Astrocyte (in vitro differentiated cells and primary cell): ENCODE measurements around the gene ARHGAP25. TPM values are rescaled to one million over a fixed set of nuclear protein-coding genes. Genes with fewer than 3 reads are reported as not detected.

ENCODE experiments used
- DNase-seq: peaks from one replicate; pipeline ENCODE4 v3.0.0-alpha.2; 2010; ENCODE audit warnings: low read depth
- FAIRE-seq: peaks from 2 replicates; lab custom pipeline; 2011; peaks lifted over from hg19 to GRCh38; lab: Jason Lieb, UNC
- H2AFZ ChIP-seq: 2 replicates; pipeline ENCODE4 v1.6.0; 2012; ENCODE audit warnings: low read depth, low read length, inconsistent platforms
- H3K27ac ChIP-seq: 2 replicates; pipeline ENCODE4 v1.5.1; 2011; ENCODE audit warnings: low read depth, low read length, inconsistent platforms
- H3K27me3 ChIP-seq: 2 replicates; pipeline ENCODE4 v1.6.0; 2011; ENCODE audit warnings: low read length, inconsistent platforms; ENCODE audit not compliant: insufficient read depth
- H3K36me3 ChIP-seq: 2 replicates; pipeline ENCODE4 v1.5.1; 2011; ENCODE audit warnings: low read length, inconsistent platforms; ENCODE audit not compliant: insufficient read depth
- H3K4me1 ChIP-seq: 2 replicates; pipeline ENCODE4 v1.5.1; 2011; ENCODE audit warnings: low read length, inconsistent platforms; ENCODE audit not compliant: insufficient read depth
- H3K4me2 ChIP-seq: 2 replicates; pipeline ENCODE4 v1.6.0; 2012; ENCODE audit warnings: low read length, inconsistent platforms
- H3K4me3 ChIP-seq: 2 replicates; pipeline ENCODE4 v1.5.1; 2011; ENCODE audit warnings: low read depth, mild to moderate bottlenecking, low read length, inconsistent platforms; ENCODE audit not compliant: insufficient read depth
- H3K79me2 ChIP-seq: 2 replicates; pipeline ENCODE4 v1.6.0; 2012; ENCODE audit warnings: mild to moderate bottlenecking, low read length, inconsistent platforms; ENCODE audit not compliant: insufficient read depth
- H3K9ac ChIP-seq: 2 replicates; pipeline ENCODE4 v1.6.0; 2012; ENCODE audit warnings: mild to moderate bottlenecking, low read length, inconsistent platforms
- H3K9me3 ChIP-seq: 2 replicates; pipeline ENCODE4 v1.5.1; 2012; ENCODE audit warnings: low read depth, mild to moderate bottlenecking, low read length, inconsistent platforms; ENCODE audit not compliant: insufficient read depth
- H4K20me1 ChIP-seq: 2 replicates; pipeline ENCODE4 v1.6.0; 2012; ENCODE audit warnings: low read length, inconsistent platforms; ENCODE audit not compliant: insufficient read depth
- H3K27ac Mint-ChIP-seq: one replicate; pipeline ENCODE4 v1.8.0; 2021; ENCODE audit warnings: mild to moderate bottlenecking, mixed read lengths; ENCODE audit not compliant: unreplicated experiment
- H3K27me3 Mint-ChIP-seq: one replicate; pipeline ENCODE4 v1.8.0; 2021; ENCODE audit warnings: low read depth, mixed read lengths; ENCODE audit not compliant: unreplicated experiment
- H3K36me3 Mint-ChIP-seq: one replicate; pipeline ENCODE4 v1.8.0; 2021; ENCODE audit warnings: low read depth, mixed read lengths; ENCODE audit not compliant: unreplicated experiment
- H3K4me1 Mint-ChIP-seq: one replicate; pipeline ENCODE4 v1.8.0; 2021; ENCODE audit warnings: low read depth, mixed read lengths; ENCODE audit not compliant: unreplicated experiment
- H3K4me3 Mint-ChIP-seq: one replicate; pipeline ENCODE4 v1.8.0; 2021; ENCODE audit warnings: mild to moderate bottlenecking, moderate library complexity, mixed read lengths; ENCODE audit not compliant: unreplicated experiment
- H3K9me3 Mint-ChIP-seq: one replicate; pipeline ENCODE4 v1.8.0; 2021; ENCODE audit warnings: mild to moderate bottlenecking, mixed read lengths; ENCODE audit not compliant: unreplicated experiment
- CTCF ChIP-seq: IDR thresholded peaks from 2 replicates; pipeline ENCODE4 v1.5.1; 2011; ENCODE audit warnings: low read depth, mild to moderate bottlenecking, inconsistent platforms, low read length, moderate library complexity; ENCODE audit not compliant: insufficient read depth
- EZH2 ChIP-seq: IDR thresholded peaks from 2 replicates; pipeline ENCODE4 v1.6.1; 2012; ENCODE audit warnings: mild to moderate bottlenecking, low read length, inconsistent platforms; ENCODE audit not compliant: insufficient read depth
- total RNA-seq: library from RNA; stranded (reverse); gene quantifications from 2 replicates; pipeline ENCODE4 v1.2.1, GENCODE V29; 2021

Gene ARHGAP25
- total RNA-seq, 1 donor from 2014 or later = 0.30 TPM

GRCh38 chr2:68756178-68756577 lies 21.6 kb downstream of the ARHGAP25 start:
- Mint-ChIP-seq H3K27me3 (peaks cover 2% of the 10 kb centered on the region), H3K27ac (no peak overlapping the region)
- no peak for FAIRE-seq

GRCh38 chr2:68757081-68757480 lies 22.5 kb downstream of the ARHGAP25 start:
- Histone ChIP-seq H3K79me2 (no peaks in the 10 kb centered on the region), H3K36me3 (no peaks in the 10 kb centered on the region), H3K27me3 (no peaks in the 10 kb centered on the region), H3K4me2 (no peak overlapping the region), H3K9me3 (no peaks in the 10 kb centered on the region), H3K4me3 (no peak overlapping the region), H3K27ac (no peak overlapping the region), H3K4me1 (no peaks in the 10 kb centered on the region), H4K20me1 (no peaks in the 10 kb centered on the region), H2AFZ (no peak overlapping the region), H3K9ac (no peak overlapping the region)
- Mint-ChIP-seq H3K4me3 (no peak overlapping the region), H3K27ac (no peak overlapping the region), H3K36me3 (no peaks in the 10 kb centered on the region), H3K4me1 (peaks cover 7% of the 10 kb centered on the region), H3K27me3 (peaks cover 2% of the 10 kb centered on the region), H3K9me3 (no peaks in the 10 kb centered on the region)
- no peak for TF ChIP-seq CTCF
- no peak for TF ChIP-seq EZH2
- FAIRE-seq (no peak), DNase-seq (no peak)

More at GRCh38 chr2:68756178-68756577, 21.6 kb downstream of the ARHGAP25 start:
- Histone ChIP-seq H3K4me2 (no peak overlapping the region), H3K4me3 (no peak overlapping the region), H2AFZ (no peak overlapping the region), H3K36me3 (no peaks in the 10 kb centered on the region), H3K27ac (no peak overlapping the region), H3K9ac (no peak overlapping the region), H4K20me1 (no peaks in the 10 kb centered on the region), H3K27me3 (no peaks in the 10 kb centered on the region), H3K9me3 (no peaks in the 10 kb centered on the region), H3K4me1 (no peaks in the 10 kb centered on the region), H3K79me2 (no peaks in the 10 kb centered on the region)
- Mint-ChIP-seq H3K4me1 (peaks cover 4% of the 10 kb centered on the region), H3K9me3 (no peaks in the 10 kb centered on the region), H3K4me3 (no peak overlapping the region), H3K36me3 (no peaks in the 10 kb centered on the region)
- TF ChIP-seq CTCF (no peak), EZH2 (no peak)
- no peak for DNase-seq

- H3K27me3 ChIP-seq = no peaks in the 10 kb centered on the region
- no peaks in the 10 kb centered on the region for H3K9me3 Mint-ChIP-seq
- DNase-seq (no peak), FAIRE-seq (no peak)
- H3K27me3 Mint-ChIP-seq = peaks cover 2% of the 10 kb centered on the region
- H3K27ac Mint-ChIP-seq = no peak overlapping the region
- H3K4me3 Mint-ChIP-seq = no peak overlapping the region
- peaks cover 46% of the 10 kb centered on the region for H3K4me1 Mint-ChIP-seq
- no peak overlapping the region for H3K4me3 ChIP-seq
- TF ChIP-seq EZH2 = no peak
- TF ChIP-seq CTCF = no peak
- no peaks in the 10 kb centered on the region for H3K36me3 Mint-ChIP-seq
- no peaks in the 10 kb centered on the region for H4K20me1 ChIP-seq
- H3K9ac ChIP-seq = no peak overlapping the region
- no peaks in the 10 kb centered on the region for H3K79me2 ChIP-seq
- H3K27ac ChIP-seq = no peak overlapping the region
- H3K9me3 ChIP-seq = no peaks in the 10 kb centered on the region
- peaks cover 11% of the 10 kb centered on the region for H3K4me1 ChIP-seq
- H3K4me2 ChIP-seq = no peak overlapping the region
- no peak overlapping the region for H2AFZ ChIP-seq
- no peaks in the 10 kb centered on the region for H3K36me3 ChIP-seq
These were observed 27.5 kb downstream of the ARHGAP25 start for GRCh38 chr2:68762100-68762499.
